ENCODE data around the gene RADX.

DNA sequence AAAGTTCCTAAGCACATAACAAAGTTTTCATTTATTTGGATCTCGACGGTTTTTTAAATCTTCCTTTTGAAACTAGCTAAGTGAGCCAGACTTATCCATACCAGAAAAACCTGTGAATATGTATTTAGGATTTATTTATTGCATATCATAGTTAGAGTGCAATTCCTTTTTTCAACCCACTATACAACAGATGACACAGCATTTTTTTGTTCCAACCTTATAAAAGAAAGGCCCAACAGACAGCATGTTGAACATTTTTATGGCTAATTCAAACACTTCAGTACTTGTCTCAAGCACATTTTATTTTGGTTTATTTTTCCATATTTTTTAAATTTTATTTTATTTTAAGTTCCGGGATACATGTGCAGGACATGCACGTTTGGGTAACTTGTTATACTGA is 99.6 kb downstream of the RADX start:
- no peak for TF ChIP-seq EZH2 (IDR thresholded peaks at IDR 0.05)
- no peak for TF ChIP-seq POLR2AphosphoS5 (IDR thresholded peaks at IDR 0.05; ENCODE audit: borderline replicate concordance, low read depth, low read length)
- no peak for TF ChIP-seq FOXP2 (optimal IDR thresholded peaks at IDR 0.05; ENCODE audit: control extremely low read depth, extremely low read length, insufficient read depth)
